Stimulated activated CD8-positive, alpha-beta memory T cell treated with anti-CD3 and anti-CD28 coated beads, Interleukin-15, amount 100 ng/mL, for 48 hours (primary cell): ENCODE results near the gene BCKDHA.
"Not testable (repeated sequence)": the region's sequence is repeated elsewhere in the genome, so short reads cannot be mapped to it uniquely, and the experiment has no call there.

Experiments used
- DNase-seq, 2 donors: peaks; one replicate each; pipeline ENCODE4 v3.0.0-alpha.2; 2020; ENCODE audit warnings: low read depth in 2 of 2

Gene BCKDHA

GRCh38 chr19:41443813-41444455 is 46.3 kb downstream of the BCKDHA start:
- no peak for DNase-seq

GRCh38 chr19:41445575-41445974 is 48.0 kb downstream of the BCKDHA start:
- no peak for DNase-seq

GRCh38 chr19:41447732-41448332 is 50.2 kb downstream of the BCKDHA start:
- no peak for DNase-seq

GRCh38 chr19:41449079-41449864 is 51.7 kb downstream of the BCKDHA start:
- peak; percentile 51 to 55 for DNase-seq

GRCh38 chr19:41449865-41450178 is 52.2 kb downstream of the BCKDHA start:
- no peak for DNase-seq

- DNase-seq, result no peak
Measured at GRCh38 chr19:41452584-41453275, 55.1 kb downstream of the BCKDHA start.

GRCh38 chr19:41455936-41456335 is 58.3 kb downstream of the BCKDHA start:
- no peak for DNase-seq

- DNase-seq, result no peak
Measured at GRCh38 chr19:41456342-41456918, 58.8 kb downstream of the BCKDHA start.

- no peak for DNase-seq
Measured at GRCh38 chr19:41457241-41457640, 59.6 kb downstream of the BCKDHA start.

- no peak for DNase-seq
Measured at GRCh38 chr19:41462497-41462896, 64.9 kb downstream of the BCKDHA start.

GRCh38 chr19:41463257-41464256 is 65.9 kb downstream of the BCKDHA start:
- not testable (repeated sequence) for DNase-seq
